Measurements from ENCODE around the gene OR4N2. TPM values are rescaled to one million over a fixed set of nuclear protein-coding genes. Genes with fewer than 3 reads are reported as not detected.
"Not testable (repeated sequence)": the region's sequence is repeated elsewhere in the genome, so short reads cannot be mapped to it uniquely, and the experiment has no call there.

Gene OR4N2
- polyA plus RNA-seq (2013, experiment 1 of 2): not detected
- polyA plus RNA-seq (2013, experiment 2 of 2): not detected

- no CpG with 5 or more reads among the region's 1 CpG for WGBS
- H3K23ac ChIP-seq (ENCODE audit: low read length in 2 of 2): not testable (repeated sequence)
Measured at GRCh38 chr14:19803470-19803869, at the start of gene OR4N2. OR4N2 (plus strand) TSS chr14:19803770; CDS start chr14:19827449, 23,679 bp downstream.

GRCh38 chr14:19754172-19754571 lies 49.4 kb upstream of the OR4N2 start:
- Histone ChIP-seq H3K14ac (ENCODE audit: low read length in 2 of 2) (no peak overlapping the region), H2AK5ac (ENCODE audit: low read length, severe bottlenecking) (no peak overlapping the region), H3K4me2 (ENCODE audit: low read length, poor library complexity, severe bottlenecking) (no peak overlapping the region), H3K27ac (ENCODE audit: low read length, poor library complexity, severe bottlenecking) (no peak overlapping the region), H2BK120ac (ENCODE audit: low read depth, low read length) (no peak overlapping the region), H3K23ac (ENCODE audit: low read length in 2 of 2) (no peak overlapping the region), H3K79me1 (replicated peaks; ENCODE audit: low read length, poor library complexity, severe bottlenecking) (no peaks in the 10 kb centered on the region), H2AFZ (ENCODE audit: low read depth, low read length) (no peak overlapping the region), H3K4ac (ENCODE audit: low read depth in 1 of 2, low read length in 2 of 2) (no peak overlapping the region), H3K9me3 (ENCODE audit: control insufficient read depth, low read length) (no peaks in the 10 kb centered on the region), H2BK12ac (ENCODE audit: low read length in 2 of 2) (no peak overlapping the region), H3K18ac (ENCODE audit: low read depth in 1 of 2, low read length in 2 of 2) (no peak overlapping the region), H4K8ac (ENCODE audit: low read length) (no peak overlapping the region), H2BK5ac (ENCODE audit: low read depth, low read length, poor library complexity, severe bottlenecking) (no peak overlapping the region), H3K27me3 (ENCODE audit: control insufficient read depth in 1 of 2, insufficient read depth in 1 of 2, low read length in 2 of 2) (no peaks in the 10 kb centered on the region), H3K4me1 (ENCODE audit: control insufficient read depth, insufficient read depth, low read depth, low read length) (no peaks in the 10 kb centered on the region), H3K36me3 (ENCODE audit: control insufficient read depth in 1 of 2, insufficient read depth in 2 of 2, low read depth in 1 of 2, low read length in 2 of 2) (no peaks in the 10 kb centered on the region), H3K4me3 (ENCODE audit: insufficient read depth in 1 of 2, low read depth in 1 of 2, low read length in 2 of 2) (no peak overlapping the region), H3K9ac (ENCODE audit: low read length) (no peak overlapping the region), H2BK15ac (ENCODE audit: low read depth, poor library complexity, severe bottlenecking) (no peak overlapping the region), H4K91ac (ENCODE audit: low read length) (no peak overlapping the region)
- no peak for DNase-seq
- WGBS: 45% methylated on average over 1 of the region's 2 CpGs

More at GRCh38 chr14:19803470-19803869, at the start of gene OR4N2:
- H3K4ac ChIP-seq (ENCODE audit: low read depth in 1 of 2, low read length in 2 of 2); H3K36me3 ChIP-seq (ENCODE audit: control insufficient read depth in 1 of 2, insufficient read depth in 2 of 2, low read depth in 1 of 2, low read length in 2 of 2); H3K4me1 ChIP-seq (ENCODE audit: control insufficient read depth, insufficient read depth, low read depth, low read length); H2AK5ac ChIP-seq (ENCODE audit: low read length, severe bottlenecking); H3K4me3 ChIP-seq (ENCODE audit: insufficient read depth in 1 of 2, low read depth in 1 of 2, low read length in 2 of 2); H3K9me3 ChIP-seq (ENCODE audit: control insufficient read depth, low read length); H3K27me3 ChIP-seq (ENCODE audit: control insufficient read depth in 1 of 2, insufficient read depth in 1 of 2, low read length in 2 of 2); H2BK12ac ChIP-seq (ENCODE audit: low read length in 2 of 2); H4K91ac ChIP-seq (ENCODE audit: low read length); H2BK5ac ChIP-seq (ENCODE audit: low read depth, low read length, poor library complexity, severe bottlenecking); H3K79me1 ChIP-seq (replicated peaks; ENCODE audit: low read length, poor library complexity, severe bottlenecking); H3K14ac ChIP-seq (ENCODE audit: low read length in 2 of 2); H4K8ac ChIP-seq (ENCODE audit: low read length); H2BK120ac ChIP-seq (ENCODE audit: low read depth, low read length); H3K18ac ChIP-seq (ENCODE audit: low read depth in 1 of 2, low read length in 2 of 2); H3K4me2 ChIP-seq (ENCODE audit: low read length, poor library complexity, severe bottlenecking); H2AFZ ChIP-seq (ENCODE audit: low read depth, low read length); DNase-seq; H3K27ac ChIP-seq (ENCODE audit: low read length, poor library complexity, severe bottlenecking); H2BK15ac ChIP-seq (ENCODE audit: low read depth, poor library complexity, severe bottlenecking); H3K9ac ChIP-seq (ENCODE audit: low read length): not testable (repeated sequence)

- not testable (repeated sequence) for H2AK5ac ChIP-seq (ENCODE audit: low read length, severe bottlenecking); H3K9ac ChIP-seq (ENCODE audit: low read length); H3K79me1 ChIP-seq (replicated peaks; ENCODE audit: low read length, poor library complexity, severe bottlenecking); H3K4me2 ChIP-seq (ENCODE audit: low read length, poor library complexity, severe bottlenecking); H4K8ac ChIP-seq (ENCODE audit: low read length); H3K23ac ChIP-seq (ENCODE audit: low read length in 2 of 2); H2BK5ac ChIP-seq (ENCODE audit: low read depth, low read length, poor library complexity, severe bottlenecking); H3K18ac ChIP-seq (ENCODE audit: low read depth in 1 of 2, low read length in 2 of 2); H3K4me1 ChIP-seq (ENCODE audit: control insufficient read depth, insufficient read depth, low read depth, low read length); H2BK120ac ChIP-seq (ENCODE audit: low read depth, low read length); H3K27ac ChIP-seq (ENCODE audit: low read length, poor library complexity, severe bottlenecking); H2BK15ac ChIP-seq (ENCODE audit: low read depth, poor library complexity, severe bottlenecking); H2BK12ac ChIP-seq (ENCODE audit: low read length in 2 of 2); DNase-seq; H2AFZ ChIP-seq (ENCODE audit: low read depth, low read length); H3K36me3 ChIP-seq (ENCODE audit: control insufficient read depth in 1 of 2, insufficient read depth in 2 of 2, low read depth in 1 of 2, low read length in 2 of 2); H3K14ac ChIP-seq (ENCODE audit: low read length in 2 of 2); H3K27me3 ChIP-seq (ENCODE audit: control insufficient read depth in 1 of 2, insufficient read depth in 1 of 2, low read length in 2 of 2); H3K4ac ChIP-seq (ENCODE audit: low read depth in 1 of 2, low read length in 2 of 2); H3K4me3 ChIP-seq (ENCODE audit: insufficient read depth in 1 of 2, low read depth in 1 of 2, low read length in 2 of 2); H4K91ac ChIP-seq (ENCODE audit: low read length)
- peaks cover 16% of the 10 kb centered on the region for H3K9me3 ChIP-seq (ENCODE audit: control insufficient read depth, low read length)
- 34% methylated on average over 3 of the region's 3 CpGs for WGBS
Measured at GRCh38 chr14:19771491-19771890, 32.1 kb upstream of the OR4N2 start.

GRCh38 chr14:19771895-19772430 lies 31.6 kb upstream of the OR4N2 start:
- Histone ChIP-seq H3K4me1 (ENCODE audit: control insufficient read depth, insufficient read depth, low read depth, low read length) (no peaks in the 10 kb centered on the region), H3K79me1 (replicated peaks; ENCODE audit: low read length, poor library complexity, severe bottlenecking) (no peaks in the 10 kb centered on the region), H3K18ac (ENCODE audit: low read depth in 1 of 2, low read length in 2 of 2) (no peak overlapping the region), H2AFZ (ENCODE audit: low read depth, low read length) (no peak overlapping the region), H2BK120ac (ENCODE audit: low read depth, low read length) (no peak overlapping the region), H3K27ac (ENCODE audit: low read length, poor library complexity, severe bottlenecking) (no peak overlapping the region), H2BK12ac (ENCODE audit: low read length in 2 of 2) (no peak overlapping the region), H2AK5ac (ENCODE audit: low read length, severe bottlenecking) (no peak overlapping the region), H2BK5ac (ENCODE audit: low read depth, low read length, poor library complexity, severe bottlenecking) (no peak overlapping the region), H3K4me3 (ENCODE audit: insufficient read depth in 1 of 2, low read depth in 1 of 2, low read length in 2 of 2) (no peak overlapping the region), H3K9ac (ENCODE audit: low read length) (no peak overlapping the region), H3K9me3 (ENCODE audit: control insufficient read depth, low read length) (peaks cover 16% of the 10 kb centered on the region), H3K23ac (ENCODE audit: low read length in 2 of 2) (no peak overlapping the region), H4K91ac (ENCODE audit: low read length) (no peak overlapping the region), H3K4me2 (ENCODE audit: low read length, poor library complexity, severe bottlenecking) (no peak overlapping the region), H3K27me3 (ENCODE audit: control insufficient read depth in 1 of 2, insufficient read depth in 1 of 2, low read length in 2 of 2) (no peaks in the 10 kb centered on the region), H4K8ac (ENCODE audit: low read length) (no peak overlapping the region), H3K14ac (ENCODE audit: low read length in 2 of 2) (no peak overlapping the region), H3K4ac (ENCODE audit: low read depth in 1 of 2, low read length in 2 of 2) (no peak overlapping the region), H2BK15ac (ENCODE audit: low read depth, poor library complexity, severe bottlenecking) (no peak overlapping the region), H3K36me3 (ENCODE audit: control insufficient read depth in 1 of 2, insufficient read depth in 2 of 2, low read depth in 1 of 2, low read length in 2 of 2) (no peaks in the 10 kb centered on the region)
- 92% methylated on average over 1 of the region's 1 CpG for WGBS
- DNase-seq: no peak

All from mesenchymal stem cell (in vitro differentiated cells and primary cell).